SK-N-SH (cell line): ENCODE results near the gene AGBL4. TPM values are rescaled to one million over a fixed set of nuclear protein-coding genes. Genes with fewer than 3 reads are reported as not detected.

Experiments used
- CTCF ChIA-PET: fragments of 300-600, 350-600 bp; formaldehyde crosslinking; extraction: SDS; loops from one replicate; lab custom pipeline; 2021; lab: Yijun Ruan, JAX
- POLR2A ChIA-PET: fragments of 350-600 bp; sonication (Branson Sonifier 250); formaldehyde crosslinking; extraction: SDS; loops from one replicate; lab custom pipeline; 2020; ENCODE audit warnings: antibody characterized with exemption, inconsistent platforms; lab: Yijun Ruan, JAX
- DNase-seq: peaks from one replicate; pipeline ENCODE4 v3.0.0; 2012
- H2AFZ ChIP-seq: fragments of 200-600 bp; sonication (generic); 2 replicates; pipeline ENCODE4 v1.8.1; 2016; ENCODE audit warnings: antibody characterized with exemption, mild to moderate bottlenecking, low read depth
- H3F3A ChIP-seq: fragments of 200-600 bp; sonication (generic); replicated peaks from 2 replicates; pipeline ENCODE3; 2016; ENCODE audit warnings: antibody characterized with exemption, mild to moderate bottlenecking; ENCODE audit not compliant: insufficient read depth
- H3K27ac ChIP-seq, 2 experiments: fragments of 200-500 bp in 1 of 2; fragments of 200-600 bp in 1 of 2; sonication (Bioruptor generic) in 1 of 2; sonication (generic), shearing (Covaris generic) in 1 of 2; 2 replicates each; pipeline versions ENCODE4 v1.5.1 to v1.6.1; 2014 to 2016; ENCODE audit warnings: low read depth in 2 of 2, inconsistent platforms in 1 of 2, low read length in 1 of 2, mild to moderate bottlenecking in 1 of 2, mixed read lengths in 1 of 2
- H3K27me3 ChIP-seq: fragments of 200-600 bp; sonication (generic), shearing (Covaris generic); 2 replicates; pipeline ENCODE4 v1.6.1; 2016; ENCODE audit warnings: mixed run types; ENCODE audit not compliant: insufficient read depth
- H3K36me3 ChIP-seq, 2 experiments: fragments of 200-500 bp in 1 of 2; fragments of 200-600 bp in 1 of 2; sonication (Bioruptor generic) in 1 of 2; sonication (generic) in 1 of 2; replicated peaks in 1 of 2; 2 replicates each; pipeline versions ENCODE3 to v1.5.1; 2014 to 2016; ENCODE audit warnings: low read length in 1 of 2, mild to moderate bottlenecking in 1 of 2; ENCODE audit not compliant: insufficient read depth in 2 of 2, control insufficient read depth in 1 of 2
- H3K4me1 ChIP-seq, 2 experiments: fragments of 200-500 bp in 1 of 2; fragments of 200-600 bp in 1 of 2; sonication (Bioruptor generic) in 1 of 2; sonication (generic), shearing (Covaris generic) in 1 of 2; 2 replicates each; pipeline versions ENCODE4 v1.5.1 to v1.6.1; 2014 to 2016; ENCODE audit warnings: low read depth in 1 of 2, low read length in 1 of 2, mixed run types in 1 of 2; ENCODE audit not compliant: insufficient read depth in 2 of 2, control insufficient read depth in 1 of 2
- H3K4me2 ChIP-seq: fragments of 200-600 bp; sonication (generic), shearing (Covaris generic); 2 replicates; pipeline ENCODE4 v1.6.1; 2017; ENCODE audit warnings: mixed run types
- H3K4me3 ChIP-seq, 2 experiments: fragments of 200-500 bp in 1 of 2; fragments of 200-600 bp in 1 of 2; sonication (Bioruptor generic) in 1 of 2; sonication (generic), shearing (Covaris generic) in 1 of 2; 2 replicates each; pipeline versions ENCODE4 v1.5.1 to v1.8.1; 2014 to 2016; ENCODE audit warnings: low read depth in 2 of 2, inconsistent platforms in 1 of 2, low read length in 1 of 2, mild to moderate bottlenecking in 1 of 2, mixed read lengths in 1 of 2, moderate library complexity in 1 of 2
- H3K79me2 ChIP-seq: fragments of 200-600 bp; sonication (generic); 2 replicates; pipeline ENCODE4 v1.8.1; 2017; ENCODE audit warnings: mild to moderate bottlenecking; ENCODE audit not compliant: insufficient read depth
- H3K9ac ChIP-seq: fragments of 200-600 bp; sonication (generic); 2 replicates; pipeline ENCODE4 v1.6.1; 2017; ENCODE audit warnings: mixed run types
- H3K9me2 ChIP-seq: fragments of 200-600 bp; sonication (generic); 2 replicates; pipeline ENCODE4 v1.6.1; 2017; ENCODE audit warnings: mixed run types
- H3K9me3 ChIP-seq: fragments of 200-600 bp; sonication (generic); 2 replicates; pipeline ENCODE4 v1.6.1; 2017; ENCODE audit warnings: mixed run types, mild to moderate bottlenecking, moderate library complexity
- H4K20me1 ChIP-seq: fragments of 200-600 bp; sonication (generic); 2 replicates; pipeline ENCODE4 v1.6.1; 2017; ENCODE audit warnings: mild to moderate bottlenecking, mixed run types; ENCODE audit not compliant: insufficient read depth
- ELF1 ChIP-seq: IDR thresholded peaks from 2 replicates; pipeline ENCODE4 v1.4.0; 2012
- EP300 ChIP-seq, 2 experiments: IDR thresholded peaks; 2 replicates each; pipeline versions ENCODE4 v1.4.0 to v1.6.1; 2012; ENCODE audit warnings: borderline replicate concordance in 1 of 2, low read depth in 1 of 2, low read length in 1 of 2
- EZH2phosphoT487 ChIP-seq: fragments of 200-600 bp; sonication (generic); IDR thresholded peaks from 2 replicates; pipeline ENCODE4 v1.6.1; 2017; ENCODE audit warnings: low read depth, mixed run types, mild to moderate bottlenecking, antibody characterized with exemption, moderate library complexity, borderline replicate concordance
- FOSL2 ChIP-seq: IDR thresholded peaks from 2 replicates; pipeline ENCODE4 v1.4.0; 2012; ENCODE audit warnings: low read depth, mild to moderate bottlenecking, moderate library complexity, borderline replicate concordance
- FOXM1 ChIP-seq: IDR thresholded peaks from 2 replicates; pipeline ENCODE4 v1.4.0; 2012; ENCODE audit warnings: low read depth, mild to moderate bottlenecking
- REST ChIP-seq: IDR thresholded peaks from 2 replicates; pipeline ENCODE4 v1.6.1; 2012; ENCODE audit warnings: mild to moderate bottlenecking, low read depth, low read length, moderate library complexity
- RFX5 ChIP-seq: IDR thresholded peaks from 2 replicates; pipeline ENCODE4 v1.6.1; 2012; ENCODE audit warnings: mild to moderate bottlenecking, improper control_type of control experiment, low read length
- SIN3A ChIP-seq: IDR thresholded peaks from 2 replicates; pipeline ENCODE4 v1.6.1; 2012; ENCODE audit warnings: low read depth, mild to moderate bottlenecking, low read length, moderate library complexity, borderline replicate concordance
- TEAD4 ChIP-seq: IDR thresholded peaks from 2 replicates; pipeline ENCODE4 v1.4.0; 2012; ENCODE audit warnings: mild to moderate bottlenecking, borderline replicate concordance; ENCODE audit not compliant: insufficient read depth
- WGBS: methylation state at CpG from one replicate; pipeline ENCODE4 v1.1.6; 2017; ENCODE audit warnings: low lambda C conversion rate; 5-methylcytosine and 5-hydroxymethylcytosine counted together
- polyA plus RNA-seq, 3 experiments: library from polyadenylated mRNA; depleted of rRNA; stranded (reverse); fragments of >200 nt; gene quantifications; 2 replicates each; pipeline ENCODE4 v1.2.3, GENCODE V29; 2012
- TF ChIP-seq, protein P1 (sequence below): IDR thresholded peaks from 2 replicates; pipeline ENCODE4 v1.4.0; 2012; ENCODE audit warnings: low read depth, borderline replicate concordance
- TF ChIP-seq, protein P2 (sequence below): IDR thresholded peaks from 2 replicates; pipeline ENCODE4 v1.4.0; 2012; ENCODE audit warnings: low read depth
- TF ChIP-seq, protein P3 (sequence below): fragments of 150-350 bp; IDR thresholded peaks from 2 replicates; pipeline ENCODE4 v1.6.1; 2016; ENCODE audit warnings: mild to moderate bottlenecking, low read depth, low read length
- TF ChIP-seq, protein P4 (sequence below): IDR thresholded peaks from 2 replicates; pipeline ENCODE4; 2012

Gene AGBL4
- polyA plus RNA-seq, 1 of the 3 experiments (the other 2 are of a cell fraction) = 0.07 TPM

- CTCF ChIA-PET = interaction anchor here (1.0 to 10.1 kb wide), 11 partner anchors 9 to 1654 kb away, joined by 3 to 97 read pairs (median 14); no protein-coding TSS in a partner anchor
- H3K27me3 ChIP-seq = peaks cover 6% of the 10 kb centered on the region; the same call in 1 of the 2 replicates
- H3K9me3 ChIP-seq = no peaks in the 10 kb centered on the region
- H3K27ac ChIP-seq = no peak overlapping the region
- H2AFZ ChIP-seq = no peak overlapping the region
- no peaks in the 10 kb centered on the region for H3K9me2 ChIP-seq
- POLR2A ChIA-PET = no interaction called here
- H3K9ac ChIP-seq = no peak overlapping the region
- no peaks in the 10 kb centered on the region for H3F3A ChIP-seq
- H3K4me1 ChIP-seq = no peaks in the 10 kb centered on the region; a peak in 1 of 4 replicates
- TF ChIP-seq TEAD4 (no peak), ELF1 (no peak), FOSL2 (no peak), RFX5 (no peak), SIN3A (no peak), EP300 (IDR thresholded peaks at IDR 0.05; ENCODE audit: borderline replicate concordance in 1 of 2, low read depth in 1 of 2, low read length in 1 of 2) (no peak), REST (no peak), FOXM1 (no peak), EZH2phosphoT487 (no peak)
- TF ChIP-seq, protein P1, sequence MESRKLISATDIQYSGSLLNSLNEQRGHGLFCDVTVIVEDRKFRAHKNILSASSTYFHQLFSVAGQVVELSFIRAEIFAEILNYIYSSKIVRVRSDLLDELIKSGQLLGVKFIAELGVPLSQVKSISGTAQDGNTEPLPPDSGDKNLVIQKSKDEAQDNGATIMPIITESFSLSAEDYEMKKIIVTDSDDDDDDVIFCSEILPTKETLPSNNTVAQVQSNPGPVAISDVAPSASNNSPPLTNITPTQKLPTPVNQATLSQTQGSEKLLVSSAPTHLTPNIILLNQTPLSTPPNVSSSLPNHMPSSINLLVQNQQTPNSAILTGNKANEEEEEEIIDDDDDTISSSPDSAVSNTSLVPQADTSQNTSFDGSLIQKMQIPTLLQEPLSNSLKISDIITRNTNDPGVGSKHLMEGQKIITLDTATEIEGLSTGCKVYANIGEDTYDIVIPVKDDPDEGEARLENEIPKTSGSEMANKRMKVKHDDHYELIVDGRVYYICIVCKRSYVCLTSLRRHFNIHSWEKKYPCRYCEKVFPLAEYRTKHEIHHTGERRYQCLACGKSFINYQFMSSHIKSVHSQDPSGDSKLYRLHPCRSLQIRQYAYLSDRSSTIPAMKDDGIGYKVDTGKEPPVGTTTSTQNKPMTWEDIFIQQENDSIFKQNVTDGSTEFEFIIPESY = no peak
- TF ChIP-seq, protein P2, sequence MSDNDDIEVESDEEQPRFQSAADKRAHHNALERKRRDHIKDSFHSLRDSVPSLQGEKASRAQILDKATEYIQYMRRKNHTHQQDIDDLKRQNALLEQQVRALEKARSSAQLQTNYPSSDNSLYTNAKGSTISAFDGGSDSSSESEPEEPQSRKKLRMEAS = no peak
- TF ChIP-seq, protein P3, sequence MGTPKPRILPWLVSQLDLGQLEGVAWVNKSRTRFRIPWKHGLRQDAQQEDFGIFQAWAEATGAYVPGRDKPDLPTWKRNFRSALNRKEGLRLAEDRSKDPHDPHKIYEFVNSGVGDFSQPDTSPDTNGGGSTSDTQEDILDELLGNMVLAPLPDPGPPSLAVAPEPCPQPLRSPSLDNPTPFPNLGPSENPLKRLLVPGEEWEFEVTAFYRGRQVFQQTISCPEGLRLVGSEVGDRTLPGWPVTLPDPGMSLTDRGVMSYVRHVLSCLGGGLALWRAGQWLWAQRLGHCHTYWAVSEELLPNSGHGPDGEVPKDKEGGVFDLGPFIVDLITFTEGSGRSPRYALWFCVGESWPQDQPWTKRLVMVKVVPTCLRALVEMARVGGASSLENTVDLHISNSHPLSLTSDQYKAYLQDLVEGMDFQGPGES = no peak
- TF ChIP-seq, protein P4, sequence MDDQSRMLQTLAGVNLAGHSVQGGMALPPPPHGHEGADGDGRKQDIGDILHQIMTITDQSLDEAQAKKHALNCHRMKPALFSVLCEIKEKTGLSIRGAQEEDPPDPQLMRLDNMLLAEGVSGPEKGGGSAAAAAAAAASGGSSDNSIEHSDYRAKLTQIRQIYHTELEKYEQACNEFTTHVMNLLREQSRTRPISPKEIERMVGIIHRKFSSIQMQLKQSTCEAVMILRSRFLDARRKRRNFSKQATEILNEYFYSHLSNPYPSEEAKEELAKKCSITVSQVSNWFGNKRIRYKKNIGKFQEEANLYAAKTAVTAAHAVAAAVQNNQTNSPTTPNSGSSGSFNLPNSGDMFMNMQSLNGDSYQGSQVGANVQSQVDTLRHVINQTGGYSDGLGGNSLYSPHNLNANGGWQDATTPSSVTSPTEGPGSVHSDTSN = no peak
- H4K20me1 ChIP-seq = no peaks in the 10 kb centered on the region
- H3K79me2 ChIP-seq = no peaks in the 10 kb centered on the region
- no peak overlapping the region for H3K4me3 ChIP-seq
- H3K36me3 ChIP-seq = no peaks in the 10 kb centered on the region
- H3K4me2 ChIP-seq = no peak overlapping the region
- 69% methylated on average over 2 of the region's 2 CpGs for WGBS
- no peak for DNase-seq
These were observed 1328.6 kb downstream of the AGBL4 start for GRCh38 chr1:48695161-48695560.
